Mesodermal cell (in vitro differentiated cells): Measurements from ENCODE around the gene SLMAP.

ENCODE experiments used
- H3K27ac ChIP-seq: 2 replicates; pipeline ENCODE4 v1.7.0; 2013; ENCODE audit warnings: mild to moderate bottlenecking, low read depth, low read length, moderate library complexity; ENCODE audit not compliant: severe bottlenecking
- H3K36me3 ChIP-seq: 2 replicates; pipeline ENCODE4 v1.7.1; 2013; ENCODE audit warnings: mild to moderate bottlenecking, low read length, moderate library complexity; ENCODE audit not compliant: control insufficient read depth, insufficient read depth
- H3K4me1 ChIP-seq: one replicate; pipeline ENCODE4 v1.7.1; 2013; ENCODE audit warnings: mild to moderate bottlenecking, low read length; ENCODE audit not compliant: insufficient read depth, control insufficient read depth, poor library complexity, severe bottlenecking
- H3K4me3 ChIP-seq: 2 replicates; pipeline ENCODE4 v1.7.0; 2013; ENCODE audit warnings: low read length, control low read depth, mild to moderate bottlenecking; ENCODE audit not compliant: insufficient read depth, poor library complexity, severe bottlenecking; ENCODE audit errors: extremely low read depth
- H3K9me3 ChIP-seq: 2 replicates; pipeline ENCODE4 v1.7.1; 2013; ENCODE audit warnings: mild to moderate bottlenecking, low read length, moderate library complexity; ENCODE audit not compliant: control insufficient read depth
- WGBS, 2 experiments: methylation state at CpG; one replicate each; pipeline ENCODE4 v1.1.5; 2013; ENCODE audit warnings: missing lambda C conversion rate in 2 of 2; ENCODE audit not compliant: insufficient coverage in 2 of 2; 5-methylcytosine and 5-hydroxymethylcytosine counted together

The SLMAP gene

DNA sequence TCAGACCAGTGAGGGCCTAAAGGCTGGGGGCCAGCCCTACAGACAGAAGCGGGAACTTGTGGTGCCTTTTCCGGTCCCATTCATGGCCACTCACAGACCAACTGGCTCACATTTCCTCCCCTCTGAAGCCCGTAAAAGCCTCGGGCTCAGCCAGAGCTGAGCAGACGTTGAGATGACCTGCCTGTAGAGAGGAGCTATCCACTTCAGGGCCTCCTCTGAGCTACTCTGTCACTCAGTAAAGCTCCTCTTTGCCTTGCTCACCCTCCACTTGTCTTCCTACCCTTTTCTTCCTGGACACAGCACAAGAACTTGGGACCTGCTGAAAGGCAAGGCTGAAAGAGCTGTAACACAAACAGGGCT is 53.5 kb downstream of the SLMAP start:
- Histone ChIP-seq H3K27ac (no peak overlapping the region), H3K4me3 (no peak overlapping the region), H3K9me3 (peaks cover 10% of the 10 kb centered on the region), H3K4me1 (peaks cover 8% of the 10 kb centered on the region), H3K36me3 (no peaks in the 10 kb centered on the region)
- 87 to 93% methylated on average over 3 to 5 of the region's 5 CpGs for WGBS, 2 experiments

DNA sequence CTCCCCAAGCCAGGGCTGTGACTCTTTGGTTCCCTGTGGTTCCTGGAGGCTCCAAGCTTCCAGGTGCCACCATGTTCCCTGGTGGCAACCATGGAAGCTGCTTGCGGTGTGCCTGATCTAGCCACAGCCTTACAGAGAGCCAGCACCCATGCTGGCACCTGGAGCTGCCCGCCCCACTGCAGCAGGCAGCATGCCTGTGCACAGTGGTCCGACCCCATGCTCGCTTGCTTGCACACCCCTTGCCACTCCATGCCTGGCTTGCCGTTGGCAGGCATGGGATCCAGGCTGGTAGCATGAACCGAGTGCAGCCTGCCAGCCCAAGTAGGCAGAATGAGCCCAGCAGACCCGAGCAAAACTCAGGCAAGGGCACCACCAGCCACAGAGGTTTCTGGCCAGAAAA is 53.9 kb downstream of the SLMAP start:
- H3K4me1 ChIP-seq = peaks cover 5% of the 10 kb centered on the region
- WGBS, 2 experiments = 94 to 95% methylated on average over 7 of the region's 7 CpGs

GRCh38 chr3:57810471-57811137 is 54.5 kb downstream of the SLMAP start:
- Histone ChIP-seq H3K27ac (no peak overlapping the region), H3K4me1 (no peaks in the 10 kb centered on the region), H3K36me3 (no peaks in the 10 kb centered on the region), H3K9me3 (peaks cover 10% of the 10 kb centered on the region), H3K4me3 (no peak overlapping the region)
- WGBS, 2 experiments = 91 to 95% methylated on average over 8 of the region's 9 CpGs

More for the DNA sequence above, 53.9 kb downstream of the SLMAP start:
- H3K27ac ChIP-seq = no peak overlapping the region
- no peaks in the 10 kb centered on the region for H3K36me3 ChIP-seq
- peaks cover 10% of the 10 kb centered on the region for H3K9me3 ChIP-seq
- no peak overlapping the region for H3K4me3 ChIP-seq

GRCh38 chr3:57815036-57815435 is 58.9 kb downstream of the SLMAP start:
- H3K4me1 ChIP-seq = no peaks in the 10 kb centered on the region
- no peak overlapping the region for H3K27ac ChIP-seq
- peaks cover 10% of the 10 kb centered on the region for H3K9me3 ChIP-seq
- 77 to 82% methylated on average over 3 to 5 of the region's 6 CpGs for WGBS, 2 experiments
- H3K36me3 ChIP-seq = no peaks in the 10 kb centered on the region
- no peak overlapping the region for H3K4me3 ChIP-seq

DNA sequence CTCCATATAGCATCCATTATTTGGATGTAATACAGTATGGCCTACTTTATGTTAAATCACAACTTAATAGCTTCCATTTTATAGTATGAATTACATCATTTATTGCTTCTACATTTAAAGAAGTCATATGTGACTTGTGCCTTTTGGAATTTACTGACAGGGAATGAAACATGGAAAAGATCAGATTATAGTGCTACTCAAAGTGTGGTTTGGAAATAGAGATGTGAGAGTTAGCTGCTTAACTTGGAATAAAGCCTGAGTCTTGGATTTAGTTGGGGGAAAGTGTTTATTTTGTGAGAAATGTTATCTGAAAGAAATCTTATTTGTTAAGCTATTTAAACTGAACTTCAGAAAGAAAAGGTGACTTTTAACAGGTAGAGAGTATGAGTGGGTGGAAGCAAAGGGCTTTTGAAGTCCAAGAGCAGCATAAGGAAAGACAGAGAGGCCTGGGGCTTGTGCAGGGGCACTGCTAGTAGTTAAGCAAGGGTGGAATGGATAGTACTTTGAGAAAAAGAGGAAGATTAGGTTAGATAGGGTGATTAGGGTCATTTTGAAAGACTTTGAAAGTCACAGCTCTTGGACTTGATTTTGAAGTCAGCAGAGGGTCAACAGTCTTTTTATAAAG is 60.5 kb downstream of the SLMAP start:
- H3K27ac ChIP-seq = no peak overlapping the region
- no peaks in the 10 kb centered on the region for H3K36me3 ChIP-seq
- H3K9me3 ChIP-seq = peaks cover 8% of the 10 kb centered on the region
- no peak overlapping the region for H3K4me3 ChIP-seq
- H3K4me1 ChIP-seq = no peaks in the 10 kb centered on the region

DNA sequence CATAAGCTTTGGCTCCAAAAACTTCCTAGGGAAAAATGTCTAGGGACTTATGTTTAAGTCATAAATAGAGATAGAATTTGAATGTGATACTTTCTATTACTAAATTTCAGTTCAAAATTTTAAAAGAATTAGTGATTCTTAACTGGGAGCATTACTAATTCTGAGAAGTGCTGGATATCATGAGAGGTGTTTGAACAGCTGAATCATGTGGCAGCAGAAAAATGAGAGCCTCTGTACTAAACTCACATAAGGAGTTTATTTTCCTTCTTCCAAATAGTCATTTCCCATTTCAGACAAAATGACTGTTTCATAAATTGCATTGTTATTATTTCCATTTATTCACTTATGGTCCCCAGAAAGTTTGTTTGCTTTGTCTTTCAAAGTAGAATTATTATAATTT is 62.7 kb downstream of the SLMAP start:
- Histone ChIP-seq H3K9me3 (no peaks in the 10 kb centered on the region), H3K27ac (no peak overlapping the region), H3K4me3 (no peak overlapping the region)

GRCh38 chr3:57820479-57820878 is 64.4 kb downstream of the SLMAP start:
- Histone ChIP-seq H3K4me1 (peaks cover 7% of the 10 kb centered on the region), H3K4me3 (no peak overlapping the region), H3K9me3 (no peaks in the 10 kb centered on the region), H3K36me3 (no peaks in the 10 kb centered on the region), H3K27ac (no peak overlapping the region)
- WGBS, 2 experiments = 71 to 75% methylated on average over 5 to 6 of the region's 6 CpGs

More for the DNA sequence above, 62.7 kb downstream of the SLMAP start:
- Histone ChIP-seq H3K36me3 (no peaks in the 10 kb centered on the region), H3K4me1 (peaks cover 4% of the 10 kb centered on the region)

DNA sequence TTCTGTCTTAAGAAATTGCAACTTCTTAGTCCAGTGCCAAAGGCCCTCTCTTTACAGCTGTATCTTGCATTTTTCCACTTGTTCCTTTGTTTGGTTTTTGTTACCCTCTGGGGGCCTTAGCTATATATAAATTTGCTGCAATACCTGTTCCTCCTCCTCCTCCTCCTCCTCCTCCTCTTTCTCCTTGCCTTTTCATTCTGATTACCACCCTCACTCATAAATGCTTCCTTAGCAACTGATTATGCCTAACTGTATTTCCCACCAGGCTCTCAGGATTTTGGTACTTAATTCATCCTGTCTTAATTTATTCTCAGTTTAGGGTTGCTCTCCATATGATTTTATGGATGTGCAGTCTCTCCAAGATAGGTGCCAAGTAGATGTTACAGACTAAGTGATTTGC is 65.7 kb downstream of the SLMAP start:
- H3K27ac ChIP-seq = no peak overlapping the region
- peaks cover 9% of the 10 kb centered on the region for H3K4me1 ChIP-seq
- no peaks in the 10 kb centered on the region for H3K9me3 ChIP-seq
- H3K4me3 ChIP-seq = no peak overlapping the region
- no peaks in the 10 kb centered on the region for H3K36me3 ChIP-seq

DNA sequence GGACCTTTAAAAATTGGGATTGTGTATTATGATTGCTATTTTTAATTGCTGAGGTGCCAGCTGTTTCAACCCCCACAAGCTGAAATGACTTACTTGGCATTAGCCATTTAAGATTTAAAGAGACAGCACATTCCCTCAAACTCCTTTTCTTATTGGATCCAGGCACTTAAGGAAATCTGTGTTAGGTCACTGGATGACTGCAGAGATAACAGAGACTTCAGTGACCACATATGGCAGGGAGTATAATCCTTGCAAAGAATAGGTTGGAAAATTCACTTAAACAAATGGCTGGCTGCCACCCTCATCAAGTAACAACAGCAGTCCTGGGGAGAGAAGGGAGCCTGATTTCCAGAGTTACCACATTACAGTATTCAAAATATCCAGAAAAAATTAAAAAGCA is 66.6 kb downstream of the SLMAP start:
- peaks cover 9% of the 10 kb centered on the region for H3K4me1 ChIP-seq
- no peak overlapping the region for H3K4me3 ChIP-seq
- no peaks in the 10 kb centered on the region for H3K9me3 ChIP-seq
- peak overlapping the region; percentile 18 for H3K27ac ChIP-seq
- H3K36me3 ChIP-seq = no peaks in the 10 kb centered on the region

DNA sequence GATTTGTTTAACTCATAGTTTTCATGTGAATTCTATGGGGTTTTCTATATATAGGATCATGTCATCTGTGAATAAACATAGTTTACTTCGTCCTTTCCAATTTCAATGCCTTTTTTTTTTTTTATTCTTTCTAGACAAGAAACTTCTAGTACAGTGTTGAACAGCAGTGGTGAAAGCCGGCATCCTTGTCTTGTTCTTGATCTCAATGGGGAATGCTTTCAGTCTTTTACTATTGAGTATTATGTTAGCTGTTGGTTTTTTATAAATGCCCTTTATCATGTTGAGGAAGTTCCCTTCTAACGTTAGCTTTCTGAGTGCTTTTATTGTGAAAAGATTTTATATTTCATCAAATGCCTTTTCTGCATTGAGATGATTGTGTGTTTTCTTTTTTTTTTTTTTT is 69.0 kb downstream of the SLMAP start:
- no peaks in the 10 kb centered on the region for H3K9me3 ChIP-seq

DNA sequence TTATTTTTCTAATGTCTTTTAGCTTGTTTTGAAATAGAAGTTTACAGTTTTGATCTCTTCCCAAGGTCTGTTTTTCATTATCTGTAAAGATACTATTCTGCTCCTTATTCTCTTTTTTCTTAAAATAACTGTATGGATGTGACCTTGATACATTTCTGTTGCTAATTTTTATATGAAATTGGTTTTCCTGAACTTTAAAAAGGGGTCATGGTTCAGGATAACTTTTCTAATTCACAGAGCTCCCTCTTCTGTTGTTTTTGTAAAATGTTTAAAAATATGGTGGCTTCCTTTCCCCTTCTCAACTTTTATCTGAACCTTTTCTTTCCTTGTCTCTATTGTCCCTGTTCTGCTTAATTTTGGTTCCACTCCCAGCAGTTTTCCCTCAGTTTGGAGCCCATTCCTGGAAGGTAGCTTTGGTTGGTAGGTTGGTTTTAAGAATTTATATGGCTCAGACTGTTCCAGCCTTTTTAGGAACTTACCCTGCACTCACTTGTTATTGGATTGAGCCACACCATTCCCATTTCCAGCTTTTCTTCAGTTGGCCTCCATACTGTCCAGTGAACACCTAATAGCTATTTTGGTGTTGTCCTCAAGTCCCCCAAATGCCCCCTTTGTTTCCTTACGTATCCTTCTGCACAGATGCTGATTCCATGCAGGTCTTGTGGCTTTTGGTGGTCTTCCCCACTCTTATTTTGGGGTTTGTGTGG is 70.3 kb downstream of the SLMAP start:
- Histone ChIP-seq H3K27ac (no peak overlapping the region), H3K4me3 (no peak overlapping the region)
- 100% methylated on average over 1 of the region's 1 CpG; no CpG with 5 or more reads in 1 of the 2 experiments for WGBS, 2 experiments

More for the DNA sequence above, 69.0 kb downstream of the SLMAP start:
- peaks cover 9% of the 10 kb centered on the region for H3K4me1 ChIP-seq
- WGBS, 2 experiments = 80% methylated on average over 1 of the region's 3 CpGs; no CpG with 5 or more reads in 1 of the 2 experiments
- no peak overlapping the region for H3K27ac ChIP-seq
- no peak overlapping the region for H3K4me3 ChIP-seq
- no peaks in the 10 kb centered on the region for H3K36me3 ChIP-seq

More for the DNA sequence above, 70.3 kb downstream of the SLMAP start:
- H3K36me3 ChIP-seq = no peaks in the 10 kb centered on the region
- peaks cover 9% of the 10 kb centered on the region for H3K4me1 ChIP-seq
- no peaks in the 10 kb centered on the region for H3K9me3 ChIP-seq
